ENCODE data around the gene CDT1. TPM values are rescaled to one million over a fixed set of nuclear protein-coding genes. Genes with fewer than 3 reads are reported as not detected.

Gene CDT1
- total RNA-seq, 1 experiment from 2014 or later: 154 TPM

DNA sequence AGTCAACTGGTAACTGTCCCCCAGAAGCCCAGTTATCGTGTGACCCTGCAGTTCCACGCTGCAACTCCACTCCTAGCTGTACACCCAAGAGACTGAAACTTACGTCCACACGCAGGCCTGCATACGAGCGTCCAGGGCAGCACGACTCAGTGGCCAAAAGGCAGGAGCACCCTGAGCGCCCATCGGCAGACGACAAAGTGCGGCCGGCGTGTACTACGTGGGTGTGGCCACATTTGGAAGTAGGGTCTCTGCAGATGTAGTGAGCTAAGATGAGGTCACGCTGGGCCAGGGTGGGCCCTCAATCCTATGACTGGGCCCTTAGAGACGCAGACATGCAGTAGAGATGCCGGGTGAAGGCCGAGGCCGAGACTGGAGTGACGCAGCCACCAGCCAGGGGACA, 39.7 kb downstream of the CDT1 start:
- no peak for DNase-seq (ENCODE audit: low spot score)
- Mint-ChIP-seq H3K36me3 (peaks cover 4% of the 10 kb centered on the region), H3K4me3 (no peak overlapping the region), H3K9me3 (no peaks in the 10 kb centered on the region), H3K4me1 (no peaks in the 10 kb centered on the region), H3K27me3 (ENCODE audit: low read depth) (no peaks in the 10 kb centered on the region), H3K27ac (no peak overlapping the region)
- ChIA-PET POLR2A (no interaction called here), CTCF (no interaction called here)
- ATAC-seq: no peak
- TF ChIP-seq, protein P1, sequence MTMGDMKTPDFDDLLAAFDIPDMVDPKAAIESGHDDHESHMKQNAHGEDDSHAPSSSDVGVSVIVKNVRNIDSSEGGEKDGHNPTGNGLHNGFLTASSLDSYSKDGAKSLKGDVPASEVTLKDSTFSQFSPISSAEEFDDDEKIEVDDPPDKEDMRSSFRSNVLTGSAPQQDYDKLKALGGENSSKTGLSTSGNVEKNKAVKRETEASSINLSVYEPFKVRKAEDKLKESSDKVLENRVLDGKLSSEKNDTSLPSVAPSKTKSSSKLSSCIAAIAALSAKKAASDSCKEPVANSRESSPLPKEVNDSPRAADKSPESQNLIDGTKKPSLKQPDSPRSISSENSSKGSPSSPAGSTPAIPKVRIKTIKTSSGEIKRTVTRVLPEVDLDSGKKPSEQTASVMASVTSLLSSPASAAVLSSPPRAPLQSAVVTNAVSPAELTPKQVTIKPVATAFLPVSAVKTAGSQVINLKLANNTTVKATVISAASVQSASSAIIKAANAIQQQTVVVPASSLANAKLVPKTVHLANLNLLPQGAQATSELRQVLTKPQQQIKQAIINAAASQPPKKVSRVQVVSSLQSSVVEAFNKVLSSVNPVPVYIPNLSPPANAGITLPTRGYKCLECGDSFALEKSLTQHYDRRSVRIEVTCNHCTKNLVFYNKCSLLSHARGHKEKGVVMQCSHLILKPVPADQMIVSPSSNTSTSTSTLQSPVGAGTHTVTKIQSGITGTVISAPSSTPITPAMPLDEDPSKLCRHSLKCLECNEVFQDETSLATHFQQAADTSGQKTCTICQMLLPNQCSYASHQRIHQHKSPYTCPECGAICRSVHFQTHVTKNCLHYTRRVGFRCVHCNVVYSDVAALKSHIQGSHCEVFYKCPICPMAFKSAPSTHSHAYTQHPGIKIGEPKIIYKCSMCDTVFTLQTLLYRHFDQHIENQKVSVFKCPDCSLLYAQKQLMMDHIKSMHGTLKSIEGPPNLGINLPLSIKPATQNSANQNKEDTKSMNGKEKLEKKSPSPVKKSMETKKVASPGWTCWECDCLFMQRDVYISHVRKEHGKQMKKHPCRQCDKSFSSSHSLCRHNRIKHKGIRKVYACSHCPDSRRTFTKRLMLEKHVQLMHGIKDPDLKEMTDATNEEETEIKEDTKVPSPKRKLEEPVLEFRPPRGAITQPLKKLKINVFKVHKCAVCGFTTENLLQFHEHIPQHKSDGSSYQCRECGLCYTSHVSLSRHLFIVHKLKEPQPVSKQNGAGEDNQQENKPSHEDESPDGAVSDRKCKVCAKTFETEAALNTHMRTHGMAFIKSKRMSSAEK (CRISPR knock-in tag; IDR thresholded peaks at IDR 0.05; ENCODE audit: borderline replicate concordance): no peak
- TF ChIP-seq NR1H2 (CRISPR knock-in tag; IDR thresholded peaks at IDR 0.05): no peak
- TF ChIP-seq, protein P2, sequence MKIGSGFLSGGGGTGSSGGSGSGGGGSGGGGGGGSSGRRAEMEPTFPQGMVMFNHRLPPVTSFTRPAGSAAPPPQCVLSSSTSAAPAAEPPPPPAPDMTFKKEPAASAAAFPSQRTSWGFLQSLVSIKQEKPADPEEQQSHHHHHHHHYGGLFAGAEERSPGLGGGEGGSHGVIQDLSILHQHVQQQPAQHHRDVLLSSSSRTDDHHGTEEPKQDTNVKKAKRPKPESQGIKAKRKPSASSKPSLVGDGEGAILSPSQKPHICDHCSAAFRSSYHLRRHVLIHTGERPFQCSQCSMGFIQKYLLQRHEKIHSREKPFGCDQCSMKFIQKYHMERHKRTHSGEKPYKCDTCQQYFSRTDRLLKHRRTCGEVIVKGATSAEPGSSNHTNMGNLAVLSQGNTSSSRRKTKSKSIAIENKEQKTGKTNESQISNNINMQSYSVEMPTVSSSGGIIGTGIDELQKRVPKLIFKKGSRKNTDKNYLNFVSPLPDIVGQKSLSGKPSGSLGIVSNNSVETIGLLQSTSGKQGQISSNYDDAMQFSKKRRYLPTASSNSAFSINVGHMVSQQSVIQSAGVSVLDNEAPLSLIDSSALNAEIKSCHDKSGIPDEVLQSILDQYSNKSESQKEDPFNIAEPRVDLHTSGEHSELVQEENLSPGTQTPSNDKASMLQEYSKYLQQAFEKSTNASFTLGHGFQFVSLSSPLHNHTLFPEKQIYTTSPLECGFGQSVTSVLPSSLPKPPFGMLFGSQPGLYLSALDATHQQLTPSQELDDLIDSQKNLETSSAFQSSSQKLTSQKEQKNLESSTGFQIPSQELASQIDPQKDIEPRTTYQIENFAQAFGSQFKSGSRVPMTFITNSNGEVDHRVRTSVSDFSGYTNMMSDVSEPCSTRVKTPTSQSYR (CRISPR knock-in tag; IDR thresholded peaks at IDR 0.05): no peak
- TF ChIP-seq, protein P3, sequence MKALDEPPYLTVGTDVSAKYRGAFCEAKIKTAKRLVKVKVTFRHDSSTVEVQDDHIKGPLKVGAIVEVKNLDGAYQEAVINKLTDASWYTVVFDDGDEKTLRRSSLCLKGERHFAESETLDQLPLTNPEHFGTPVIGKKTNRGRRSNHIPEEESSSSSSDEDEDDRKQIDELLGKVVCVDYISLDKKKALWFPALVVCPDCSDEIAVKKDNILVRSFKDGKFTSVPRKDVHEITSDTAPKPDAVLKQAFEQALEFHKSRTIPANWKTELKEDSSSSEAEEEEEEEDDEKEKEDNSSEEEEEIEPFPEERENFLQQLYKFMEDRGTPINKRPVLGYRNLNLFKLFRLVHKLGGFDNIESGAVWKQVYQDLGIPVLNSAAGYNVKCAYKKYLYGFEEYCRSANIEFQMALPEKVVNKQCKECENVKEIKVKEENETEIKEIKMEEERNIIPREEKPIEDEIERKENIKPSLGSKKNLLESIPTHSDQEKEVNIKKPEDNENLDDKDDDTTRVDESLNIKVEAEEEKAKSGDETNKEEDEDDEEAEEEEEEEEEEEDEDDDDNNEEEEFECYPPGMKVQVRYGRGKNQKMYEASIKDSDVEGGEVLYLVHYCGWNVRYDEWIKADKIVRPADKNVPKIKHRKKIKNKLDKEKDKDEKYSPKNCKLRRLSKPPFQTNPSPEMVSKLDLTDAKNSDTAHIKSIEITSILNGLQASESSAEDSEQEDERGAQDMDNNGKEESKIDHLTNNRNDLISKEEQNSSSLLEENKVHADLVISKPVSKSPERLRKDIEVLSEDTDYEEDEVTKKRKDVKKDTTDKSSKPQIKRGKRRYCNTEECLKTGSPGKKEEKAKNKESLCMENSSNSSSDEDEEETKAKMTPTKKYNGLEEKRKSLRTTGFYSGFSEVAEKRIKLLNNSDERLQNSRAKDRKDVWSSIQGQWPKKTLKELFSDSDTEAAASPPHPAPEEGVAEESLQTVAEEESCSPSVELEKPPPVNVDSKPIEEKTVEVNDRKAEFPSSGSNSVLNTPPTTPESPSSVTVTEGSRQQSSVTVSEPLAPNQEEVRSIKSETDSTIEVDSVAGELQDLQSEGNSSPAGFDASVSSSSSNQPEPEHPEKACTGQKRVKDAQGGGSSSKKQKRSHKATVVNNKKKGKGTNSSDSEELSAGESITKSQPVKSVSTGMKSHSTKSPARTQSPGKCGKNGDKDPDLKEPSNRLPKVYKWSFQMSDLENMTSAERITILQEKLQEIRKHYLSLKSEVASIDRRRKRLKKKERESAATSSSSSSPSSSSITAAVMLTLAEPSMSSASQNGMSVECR (CRISPR knock-in tag; IDR thresholded peaks at IDR 0.05; ENCODE audit: borderline replicate concordance): no peak
- no peak for TF ChIP-seq ZNF396 (CRISPR knock-in tag; IDR thresholded peaks at IDR 0.05; ENCODE audit: borderline replicate concordance)
- no peak for TF ChIP-seq NR2C2 (CRISPR knock-in tag; IDR thresholded peaks at IDR 0.05)
- no peak for TF ChIP-seq ETV6 (CRISPR knock-in tag; IDR thresholded peaks at IDR 0.05)
- TF ChIP-seq ZNF423 (CRISPR knock-in tag; IDR thresholded peaks at IDR 0.05): no peak
- TF ChIP-seq FOXK1 (CRISPR knock-in tag; IDR thresholded peaks at IDR 0.05): no peak
- no peak for TF ChIP-seq KAT7 (CRISPR knock-in tag; IDR thresholded peaks at IDR 0.05; ENCODE audit: borderline replicate concordance)
- TF ChIP-seq, protein P4, sequence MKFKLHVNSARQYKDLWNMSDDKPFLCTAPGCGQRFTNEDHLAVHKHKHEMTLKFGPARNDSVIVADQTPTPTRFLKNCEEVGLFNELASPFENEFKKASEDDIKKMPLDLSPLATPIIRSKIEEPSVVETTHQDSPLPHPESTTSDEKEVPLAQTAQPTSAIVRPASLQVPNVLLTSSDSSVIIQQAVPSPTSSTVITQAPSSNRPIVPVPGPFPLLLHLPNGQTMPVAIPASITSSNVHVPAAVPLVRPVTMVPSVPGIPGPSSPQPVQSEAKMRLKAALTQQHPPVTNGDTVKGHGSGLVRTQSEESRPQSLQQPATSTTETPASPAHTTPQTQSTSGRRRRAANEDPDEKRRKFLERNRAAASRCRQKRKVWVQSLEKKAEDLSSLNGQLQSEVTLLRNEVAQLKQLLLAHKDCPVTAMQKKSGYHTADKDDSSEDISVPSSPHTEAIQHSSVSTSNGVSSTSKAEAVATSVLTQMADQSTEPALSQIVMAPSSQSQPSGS (CRISPR knock-in tag; IDR thresholded peaks at IDR 0.05; ENCODE audit: borderline replicate concordance, low read depth): no peak
- no peak for TF ChIP-seq ZNF671 (CRISPR knock-in tag; IDR thresholded peaks at IDR 0.05)
- TF ChIP-seq FOXP1 (CRISPR knock-in tag; IDR thresholded peaks at IDR 0.05; ENCODE audit: borderline replicate concordance): no peak

Data from WTC11 (cell line).